Thoracic aorta (tissue), 2 donors: ENCODE measurements around the gene ST6GALNAC3. TPM values are rescaled to one million over a fixed set of nuclear protein-coding genes. Genes with fewer than 3 reads are reported as not detected.

Experiments used
- ATAC-seq: fragments of 150-250 bp; one replicate; pipeline ENCODE4 v1.8.0; 2017; ENCODE audit warnings: low read depth; ENCODE audit not compliant: insufficient number of reproducible peaks, low FRiP score
- DNase-seq: peaks from one replicate; pipeline ENCODE4 v3.0.0-alpha.2; 2020; ENCODE audit warnings: low spot score
- H3K27ac ChIP-seq, 2 donors: fragments of 200-600 bp; sonication (generic); 1 replicate in 1 of 2; 2 replicates in 1 of 2; pipeline ENCODE4 v1.5.1; 2016; ENCODE audit warnings: mild to moderate bottlenecking in 2 of 2, moderate library complexity in 2 of 2
- H3K27me3 ChIP-seq: fragments of 200-600 bp; sonication (generic); replicated peaks from 2 replicates; pipeline ENCODE4 v1.6.0; 2016; ENCODE audit warnings: mild to moderate bottlenecking; ENCODE audit not compliant: insufficient read depth
- H3K36me3 ChIP-seq: fragments of 200-600 bp; sonication (generic); one replicate; pipeline ENCODE4 v1.5.1; 2016
- H3K4me1 ChIP-seq, 2 donors: fragments of 200-600 bp; sonication (generic); 1 replicate in 1 of 2; 2 replicates in 1 of 2; pipeline versions ENCODE4 v1.5.1 to v1.6.0; 2016; ENCODE audit warnings: low read depth in 2 of 2, mild to moderate bottlenecking in 1 of 2; ENCODE audit not compliant: control insufficient read depth in 1 of 2
- H3K4me3 ChIP-seq: fragments of 200-600 bp; sonication (generic); 2 replicates; pipeline ENCODE4 v1.5.1; 2016; ENCODE audit warnings: mild to moderate bottlenecking
- H3K9me3 ChIP-seq: fragments of 200-600 bp; sonication (generic); 2 replicates; pipeline ENCODE4 v1.5.1; 2016
- CTCF ChIP-seq: fragments of 200-600 bp; sonication (generic); IDR thresholded peaks from one replicate; pipeline ENCODE4 v1.5.1; 2019; ENCODE audit warnings: antibody characterized with exemption
- total RNA-seq, 2 donors: library from RNA; depleted of rRNA; stranded (reverse); fragments of >200 nt; gene quantifications; one replicate each; pipeline versions ENCODE4 v1.1.0 to v1.2.3, GENCODE V29; 2016

Gene ST6GALNAC3
- total RNA-seq, 2 donors from 2014 or later = 1.4 to 9.5 TPM

- Histone ChIP-seq H3K4me3 (no peak overlapping the region), H3K9me3 (no peaks in the 10 kb centered on the region), H3K27me3 (no peaks in the 10 kb centered on the region), H3K4me1 (no peaks in the 10 kb centered on the region), H3K36me3 (no peaks in the 10 kb centered on the region), H3K27ac (no peak overlapping the region)
- no peak for ATAC-seq
- no peak for TF ChIP-seq CTCF
- no peak for DNase-seq
Measured at GRCh38 chr1:76269155-76269554, 194.6 kb downstream of the ST6GALNAC3 start.

GRCh38 chr1:76274302-76274701 lies 199.8 kb downstream of the ST6GALNAC3 start:
- Histone ChIP-seq H3K9me3 (no peaks in the 10 kb centered on the region), H3K4me3 (no peak overlapping the region), H3K27ac (no peak overlapping the region), H3K27me3 (no peaks in the 10 kb centered on the region), H3K4me1 (no peaks in the 10 kb centered on the region), H3K36me3 (no peaks in the 10 kb centered on the region)
- no peak for DNase-seq
- ATAC-seq = no peak
- no peak for TF ChIP-seq CTCF

GRCh38 chr1:76274718-76275117 lies 200.2 kb downstream of the ST6GALNAC3 start:
- Histone ChIP-seq H3K27me3 (no peaks in the 10 kb centered on the region), H3K36me3 (no peaks in the 10 kb centered on the region), H3K27ac (no peak overlapping the region), H3K4me1 (no peaks in the 10 kb centered on the region), H3K4me3 (no peak overlapping the region), H3K9me3 (no peaks in the 10 kb centered on the region)
- DNase-seq (no peak), ATAC-seq (no peak)
- no peak for TF ChIP-seq CTCF

GRCh38 chr1:76278711-76279100 lies 204.2 kb downstream of the ST6GALNAC3 start:
- no peaks in the 10 kb centered on the region for H3K27me3 ChIP-seq
- ATAC-seq (no peak), DNase-seq (no peak)
- no peak for TF ChIP-seq CTCF
- no peak overlapping the region for H3K4me3 ChIP-seq
- H3K9me3 ChIP-seq = no peaks in the 10 kb centered on the region
- H3K4me1 ChIP-seq = no peaks in the 10 kb centered on the region
- H3K27ac ChIP-seq = peak overlapping the region in 1 of 2 donors; percentile 7
- H3K36me3 ChIP-seq = no peaks in the 10 kb centered on the region

GRCh38 chr1:76279101-76279748 lies 204.7 kb downstream of the ST6GALNAC3 start:
- H3K36me3 ChIP-seq = no peaks in the 10 kb centered on the region
- ATAC-seq (no peak), DNase-seq (no peak)
- peak overlapping the region; percentile 52 for H3K4me3 ChIP-seq
- TF ChIP-seq CTCF = no peak
- no peaks in the 10 kb centered on the region for H3K9me3 ChIP-seq
- H3K27me3 ChIP-seq = no peaks in the 10 kb centered on the region
- no peaks in the 10 kb centered on the region for H3K4me1 ChIP-seq
- H3K27ac ChIP-seq = peak overlapping the region in 1 of 2 donors; percentile 7
